Activated T-helper 1 cell treated with Interleukin-2 at 50 U/mL for 16 hours (primary cell): ENCODE measurements around the gene TARBP2.
A peak's percentile ranks its signal among the peaks of the same experiment; 100 is the strongest.
"Not testable (repeated sequence)": the region's sequence is repeated elsewhere in the genome, so short reads cannot be mapped to it uniquely, and the experiment has no call there.

Experiments used
- DNase-seq: peaks from one replicate; pipeline ENCODE4 v3.0.0-alpha.2; 2020; ENCODE audit warnings: low read depth

The TARBP2 gene

GRCh38 chr12:53513712-53514410, 12.8 kb downstream of the TARBP2 start:
- DNase-seq = no peak

GRCh38 chr12:53514628-53515290, 13.7 kb downstream of the TARBP2 start:
- no peak for DNase-seq

GRCh38 chr12:53515291-53515680, 14.2 kb downstream of the TARBP2 start:
- DNase-seq = no peak

- no peak for DNase-seq
Observed at GRCh38 chr12:53516758-53517455, 15.8 kb downstream of the TARBP2 start.

- no peak for DNase-seq
Observed at GRCh38 chr12:53518381-53518780, 17.3 kb downstream of the TARBP2 start.

- no peak for DNase-seq
Observed at GRCh38 chr12:53523131-53523530, 22.0 kb downstream of the TARBP2 start.

- no peak for DNase-seq
Observed at GRCh38 chr12:53524476-53524875, 23.4 kb downstream of the TARBP2 start.

GRCh38 chr12:53530061-53530460, 29.0 kb downstream of the TARBP2 start:
- no peak for DNase-seq

GRCh38 chr12:53530920-53531319, 29.8 kb downstream of the TARBP2 start:
- no peak for DNase-seq

- no peak for DNase-seq
Observed at GRCh38 chr12:53532021-53532420, 30.9 kb downstream of the TARBP2 start.

- DNase-seq = no peak
Observed at GRCh38 chr12:53532524-53533445, 31.7 kb downstream of the TARBP2 start.

GRCh38 chr12:53533471-53533870, 32.4 kb downstream of the TARBP2 start:
- no peak for DNase-seq

- DNase-seq = no peak
Observed at GRCh38 chr12:53536962-53537361, 35.9 kb downstream of the TARBP2 start.

GRCh38 chr12:53538209-53538689, 37.2 kb downstream of the TARBP2 start:
- DNase-seq = no peak

GRCh38 chr12:53539526-53539925, 38.4 kb downstream of the TARBP2 start:
- no peak for DNase-seq

GRCh38 chr12:53543539-53543938, 42.5 kb downstream of the TARBP2 start:
- peak; percentile 1 for DNase-seq

- not testable (repeated sequence) for DNase-seq
Observed at GRCh38 chr12:53548354-53548753, 47.3 kb downstream of the TARBP2 start.

GRCh38 chr12:53550131-53550530, 49.0 kb downstream of the TARBP2 start:
- not testable (repeated sequence) for DNase-seq

GRCh38 chr12:53550595-53550994, 49.5 kb downstream of the TARBP2 start:
- DNase-seq = no peak

- DNase-seq = no peak
Observed at GRCh38 chr12:53551889-53552291, 50.8 kb downstream of the TARBP2 start.

GRCh38 chr12:53552361-53553327, 51.6 kb downstream of the TARBP2 start:
- no peak for DNase-seq
